ENCODE measurements around the gene CCDC88A.

DNA sequence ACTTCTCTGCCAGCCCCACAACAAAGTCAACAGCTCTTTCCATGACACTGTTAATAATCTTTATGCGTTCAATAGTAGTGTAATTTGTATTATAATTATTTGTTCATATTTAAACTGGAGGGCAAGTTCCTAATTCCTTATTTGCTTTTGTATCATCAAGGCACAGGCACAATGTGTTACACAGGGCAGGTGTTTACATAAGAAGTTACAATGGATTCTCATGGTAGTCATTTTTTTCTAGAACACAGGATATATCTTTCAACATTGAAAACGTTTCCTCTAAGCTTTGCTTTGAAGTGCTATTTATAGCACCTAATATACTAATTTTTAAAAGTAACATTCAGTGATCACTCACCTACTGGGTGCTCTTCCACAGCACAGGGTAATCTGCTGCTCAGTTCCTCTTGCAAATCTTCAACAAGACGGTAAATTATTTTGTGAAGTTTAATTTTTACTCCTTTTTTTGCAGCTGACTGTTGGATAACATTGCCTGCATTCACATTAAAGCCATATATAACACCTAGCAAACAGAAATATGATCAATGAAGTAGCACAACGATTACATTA is 179.9 kb downstream of the CCDC88A start:
- TF ChIP-seq, protein P1, sequence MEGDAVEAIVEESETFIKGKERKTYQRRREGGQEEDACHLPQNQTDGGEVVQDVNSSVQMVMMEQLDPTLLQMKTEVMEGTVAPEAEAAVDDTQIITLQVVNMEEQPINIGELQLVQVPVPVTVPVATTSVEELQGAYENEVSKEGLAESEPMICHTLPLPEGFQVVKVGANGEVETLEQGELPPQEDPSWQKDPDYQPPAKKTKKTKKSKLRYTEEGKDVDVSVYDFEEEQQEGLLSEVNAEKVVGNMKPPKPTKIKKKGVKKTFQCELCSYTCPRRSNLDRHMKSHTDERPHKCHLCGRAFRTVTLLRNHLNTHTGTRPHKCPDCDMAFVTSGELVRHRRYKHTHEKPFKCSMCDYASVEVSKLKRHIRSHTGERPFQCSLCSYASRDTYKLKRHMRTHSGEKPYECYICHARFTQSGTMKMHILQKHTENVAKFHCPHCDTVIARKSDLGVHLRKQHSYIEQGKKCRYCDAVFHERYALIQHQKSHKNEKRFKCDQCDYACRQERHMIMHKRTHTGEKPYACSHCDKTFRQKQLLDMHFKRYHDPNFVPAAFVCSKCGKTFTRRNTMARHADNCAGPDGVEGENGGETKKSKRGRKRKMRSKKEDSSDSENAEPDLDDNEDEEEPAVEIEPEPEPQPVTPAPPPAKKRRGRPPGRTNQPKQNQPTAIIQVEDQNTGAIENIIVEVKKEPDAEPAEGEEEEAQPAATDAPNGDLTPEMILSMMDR (IDR thresholded peaks at IDR 0.05): no peak
- TF ChIP-seq POLR2A (IDR thresholded peaks at IDR 0.05): no peak

Measured in lower leg skin (tissue), 3 donors.